Ovary (tissue), 3 donors: ENCODE measurements around the gene CYP27C1.
"Not testable (repeated sequence)": the region's sequence is repeated elsewhere in the genome, so short reads cannot be mapped to it uniquely, and the experiment has no call there.

Experiments
- CTCF ChIP-seq, 3 donors: fragments of 450-650 bp in 2 of 3; fragments of 200-600 bp in 1 of 3; IDR thresholded peaks; one replicate each; pipeline versions ENCODE4 v1.5.1 to v1.8.0; 2016 to 2022; ENCODE audit warnings: antibody characterized with exemption in 3 of 3, mild to moderate bottlenecking in 1 of 3
- EP300 ChIP-seq: sonication (generic); formaldehyde crosslinking; IDR thresholded peaks from one replicate; pipeline ENCODE4 v1.6.1; 2017; ENCODE audit warnings: antibody characterized with exemption
- POLR2A ChIP-seq: fragments of 450-650 bp; IDR thresholded peaks from one replicate; pipeline ENCODE4 v1.6.1; 2017; ENCODE audit warnings: antibody characterized with exemption, mild to moderate bottlenecking, moderate library complexity
- donor health status: DM: no; HTN: no; CAD: no.

- not testable (repeated sequence) for TF ChIP-seq CTCF (IDR thresholded peaks at IDR 0.05); POLR2A; EP300
Observed at GRCh38 chr2:127227264-127227660, 7.2 kb upstream of the CYP27C1 start.
